Measurements from ENCODE around the gene FPR1.

The FPR1 gene

GRCh38 chr19:51737924-51738323, 13.8 kb downstream of the FPR1 start:
- no peaks in the 10 kb centered on the region for H3K4me1 Mint-ChIP-seq
- no peak overlapping the region for H3K27ac Mint-ChIP-seq
- peaks cover 15% of the 10 kb centered on the region for H3K27me3 Mint-ChIP-seq (ENCODE audit: low read depth)
- no peak for TF ChIP-seq CTCF (IDR thresholded peaks at IDR 0.05; ENCODE audit: unreplicated experiment in 3 of 3)
- no peaks in the 10 kb centered on the region for H3K9me3 Mint-ChIP-seq
- H3K4me3 Mint-ChIP-seq, result no peak overlapping the region
- H3K36me3 Mint-ChIP-seq (ENCODE audit: low read depth), result no peaks in the 10 kb centered on the region

- no peak overlapping the region for H3K27ac Mint-ChIP-seq
- H3K36me3 Mint-ChIP-seq (ENCODE audit: low read depth), result no peaks in the 10 kb centered on the region
- H3K9me3 Mint-ChIP-seq, result peaks cover under 1% of the 10 kb centered on the region
- TF ChIP-seq CTCF (IDR thresholded peaks at IDR 0.05; ENCODE audit: unreplicated experiment in 3 of 3), result no peak
- peaks cover 15% of the 10 kb centered on the region for H3K27me3 Mint-ChIP-seq (ENCODE audit: low read depth)
- no peaks in the 10 kb centered on the region for H3K4me1 Mint-ChIP-seq
- H3K4me3 Mint-ChIP-seq, result no peak overlapping the region
Observed at GRCh38 chr19:51737389-51737788, 14.3 kb downstream of the FPR1 start.

GRCh38 chr19:51735759-51736449, 15.8 kb downstream of the FPR1 start:
- H3K27ac Mint-ChIP-seq, result no peak overlapping the region
- H3K9me3 Mint-ChIP-seq, result peaks cover 8% of the 10 kb centered on the region
- no peak overlapping the region for H3K4me3 Mint-ChIP-seq
- TF ChIP-seq CTCF (IDR thresholded peaks at IDR 0.05; ENCODE audit: unreplicated experiment in 3 of 3), result no peak
- peaks cover 15% of the 10 kb centered on the region for H3K27me3 Mint-ChIP-seq (ENCODE audit: low read depth)
- H3K36me3 Mint-ChIP-seq (ENCODE audit: low read depth), result no peaks in the 10 kb centered on the region
- no peaks in the 10 kb centered on the region for H3K4me1 Mint-ChIP-seq

GRCh38 chr19:51733742-51734522, 17.7 kb downstream of the FPR1 start:
- no peak for TF ChIP-seq CTCF (IDR thresholded peaks at IDR 0.05; ENCODE audit: unreplicated experiment in 3 of 3)
- Mint-ChIP-seq H3K4me1 (no peaks in the 10 kb centered on the region), H3K27ac (no peak overlapping the region), H3K9me3 (peaks cover 12% of the 10 kb centered on the region), H3K27me3 (ENCODE audit: low read depth) (peaks cover 12% of the 10 kb centered on the region), H3K36me3 (ENCODE audit: low read depth) (no peaks in the 10 kb centered on the region), H3K4me3 (no peak overlapping the region)

GRCh38 chr19:51729781-51730180, 21.9 kb downstream of the FPR1 start:
- no peaks in the 10 kb centered on the region for H3K36me3 Mint-ChIP-seq (ENCODE audit: low read depth)
- H3K27ac Mint-ChIP-seq, result no peak overlapping the region
- H3K9me3 Mint-ChIP-seq, result peaks cover 16% of the 10 kb centered on the region
- H3K4me1 Mint-ChIP-seq, result no peaks in the 10 kb centered on the region
- H3K27me3 Mint-ChIP-seq (ENCODE audit: low read depth), result peaks cover 24% of the 10 kb centered on the region
- TF ChIP-seq CTCF (IDR thresholded peaks at IDR 0.05; ENCODE audit: unreplicated experiment in 3 of 3), result no peak
- no peak overlapping the region for H3K4me3 Mint-ChIP-seq

Data from nephron (organoid).